ENCODE data around the gene CSF2RB.

CSF2RB gene

DNA sequence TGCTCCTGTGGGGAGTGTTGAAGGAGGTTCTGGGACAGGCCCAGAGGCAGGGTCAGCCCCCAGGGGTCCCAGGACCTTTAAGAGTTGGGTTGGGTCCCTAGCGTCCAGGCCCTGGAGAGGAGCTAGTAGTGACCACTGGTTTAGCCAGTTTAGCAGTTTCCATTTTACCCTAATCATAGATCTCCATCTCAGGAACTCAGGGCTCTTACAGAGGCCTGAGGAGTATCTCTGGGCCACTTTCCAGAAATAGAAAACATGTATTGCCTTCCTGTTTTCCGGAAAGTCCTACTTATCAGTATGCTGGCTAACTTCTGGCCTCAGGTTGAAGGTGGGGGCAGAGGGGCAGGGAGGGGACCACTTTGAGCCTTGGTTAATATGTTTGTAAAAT lies 39.1 kb upstream of the CSF2RB start:
- H3K9me3 ChIP-seq (ENCODE audit: control insufficient read depth, insufficient read depth, low read length): no peaks in the 10 kb centered on the region
- H3K4me1 ChIP-seq (ENCODE audit: control insufficient read depth, insufficient read depth, low read length): no peaks in the 10 kb centered on the region
- H3K36me3 ChIP-seq (ENCODE audit: control insufficient read depth, insufficient read depth, low read length): no peaks in the 10 kb centered on the region
- H3K27me3 ChIP-seq (ENCODE audit: control insufficient read depth, insufficient read depth, low read length): no peaks in the 10 kb centered on the region
- H3K4me3 ChIP-seq (ENCODE audit: low read depth, low read length): no peak overlapping the region
- no peak overlapping the region for H3K9ac ChIP-seq (ENCODE audit: low read depth, low read length)

- H3K27me3 ChIP-seq (ENCODE audit: control insufficient read depth, insufficient read depth, low read length): no peaks in the 10 kb centered on the region
- H3K9me3 ChIP-seq (ENCODE audit: control insufficient read depth, insufficient read depth, low read length): no peaks in the 10 kb centered on the region
- H3K4me1 ChIP-seq (ENCODE audit: control insufficient read depth, insufficient read depth, low read length): no peaks in the 10 kb centered on the region
- no peak overlapping the region for H3K9ac ChIP-seq (ENCODE audit: low read depth, low read length)
- H3K36me3 ChIP-seq (ENCODE audit: control insufficient read depth, insufficient read depth, low read length): no peaks in the 10 kb centered on the region
- H3K4me3 ChIP-seq (ENCODE audit: low read depth, low read length): no peak overlapping the region
Observed at GRCh38 chr22:36874736-36875135, 38.7 kb upstream of the CSF2RB start.

GRCh38 chr22:36875741-36876140 lies 37.7 kb upstream of the CSF2RB start:
- H3K36me3 ChIP-seq (ENCODE audit: control insufficient read depth, insufficient read depth, low read length): no peaks in the 10 kb centered on the region
- H3K9me3 ChIP-seq (ENCODE audit: control insufficient read depth, insufficient read depth, low read length): no peaks in the 10 kb centered on the region
- no peak overlapping the region for H3K9ac ChIP-seq (ENCODE audit: low read depth, low read length)
- no peaks in the 10 kb centered on the region for H3K27me3 ChIP-seq (ENCODE audit: control insufficient read depth, insufficient read depth, low read length)
- no peak overlapping the region for H3K4me3 ChIP-seq (ENCODE audit: low read depth, low read length)
- H3K4me1 ChIP-seq (ENCODE audit: control insufficient read depth, insufficient read depth, low read length): no peaks in the 10 kb centered on the region

- Histone ChIP-seq H3K36me3 (ENCODE audit: control insufficient read depth, insufficient read depth, low read length) (no peaks in the 10 kb centered on the region), H3K27me3 (ENCODE audit: control insufficient read depth, insufficient read depth, low read length) (no peaks in the 10 kb centered on the region), H3K9ac (ENCODE audit: low read depth, low read length) (no peak overlapping the region), H3K4me1 (ENCODE audit: control insufficient read depth, insufficient read depth, low read length) (no peaks in the 10 kb centered on the region), H3K9me3 (ENCODE audit: control insufficient read depth, insufficient read depth, low read length) (no peaks in the 10 kb centered on the region), H3K4me3 (ENCODE audit: low read depth, low read length) (no peak overlapping the region)
Observed at GRCh38 chr22:36879775-36880174, 33.7 kb upstream of the CSF2RB start.

- H3K27me3 ChIP-seq (ENCODE audit: control insufficient read depth, insufficient read depth, low read length): no peaks in the 10 kb centered on the region
Observed at GRCh38 chr22:36881504-36882245, 31.8 kb upstream of the CSF2RB start.

DNA sequence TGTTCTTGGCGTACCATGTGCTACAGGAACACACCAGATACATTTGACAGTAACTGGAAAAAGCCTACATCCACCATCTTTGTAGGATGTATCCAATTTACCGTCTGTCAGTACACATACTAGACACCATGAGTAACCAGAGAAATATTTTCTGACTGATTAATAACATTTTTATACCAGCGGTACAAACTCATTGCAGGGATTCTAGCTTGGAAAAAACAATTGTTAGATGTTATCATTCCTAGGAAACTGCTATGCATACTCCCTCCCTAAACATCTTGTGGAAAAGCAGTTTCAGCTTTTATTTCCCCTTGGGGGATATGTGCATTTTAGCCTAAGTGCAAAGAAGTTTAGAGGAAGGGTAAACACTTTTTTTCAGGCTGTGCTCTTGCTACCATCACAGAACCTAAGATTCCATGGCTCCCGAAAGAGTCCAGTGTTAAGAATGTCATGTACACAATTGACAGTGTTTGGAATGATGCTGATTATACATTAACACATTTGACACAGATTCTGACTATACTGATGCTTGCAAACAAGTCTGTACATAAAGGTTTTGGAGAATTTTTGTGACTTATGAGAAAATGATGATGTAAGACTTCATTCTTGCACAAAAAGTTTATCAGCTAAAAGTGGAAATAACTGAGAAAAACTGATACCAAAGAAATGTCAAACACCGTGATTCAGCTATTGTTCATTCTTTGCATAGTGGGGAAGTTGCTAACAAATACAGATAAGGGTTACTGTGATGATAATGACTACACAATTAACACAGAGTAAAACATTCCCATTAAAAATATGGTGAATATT lies 28.9 kb upstream of the CSF2RB start:
- H3K4me3 ChIP-seq (ENCODE audit: low read depth, low read length): no peak overlapping the region
- H3K27me3 ChIP-seq (ENCODE audit: control insufficient read depth, insufficient read depth, low read length): no peaks in the 10 kb centered on the region
- H3K9ac ChIP-seq (ENCODE audit: low read depth, low read length): no peak overlapping the region
- no peaks in the 10 kb centered on the region for H3K9me3 ChIP-seq (ENCODE audit: control insufficient read depth, insufficient read depth, low read length)
- H3K4me1 ChIP-seq (ENCODE audit: control insufficient read depth, insufficient read depth, low read length): no peaks in the 10 kb centered on the region
- no peaks in the 10 kb centered on the region for H3K36me3 ChIP-seq (ENCODE audit: control insufficient read depth, insufficient read depth, low read length)

More at GRCh38 chr22:36881504-36882245, 31.8 kb upstream of the CSF2RB start:
- H3K36me3 ChIP-seq (ENCODE audit: control insufficient read depth, insufficient read depth, low read length): no peaks in the 10 kb centered on the region
- no peak overlapping the region for H3K4me3 ChIP-seq (ENCODE audit: low read depth, low read length)
- H3K4me1 ChIP-seq (ENCODE audit: control insufficient read depth, insufficient read depth, low read length): no peaks in the 10 kb centered on the region
- no peak overlapping the region for H3K9ac ChIP-seq (ENCODE audit: low read depth, low read length)
- H3K9me3 ChIP-seq (ENCODE audit: control insufficient read depth, insufficient read depth, low read length): no peaks in the 10 kb centered on the region

GRCh38 chr22:36885474-36885873 lies 28.0 kb upstream of the CSF2RB start:
- no peaks in the 10 kb centered on the region for H3K9me3 ChIP-seq (ENCODE audit: control insufficient read depth, insufficient read depth, low read length)
- H3K9ac ChIP-seq (ENCODE audit: low read depth, low read length): no peak overlapping the region
- no peaks in the 10 kb centered on the region for H3K4me1 ChIP-seq (ENCODE audit: control insufficient read depth, insufficient read depth, low read length)
- H3K36me3 ChIP-seq (ENCODE audit: control insufficient read depth, insufficient read depth, low read length): no peaks in the 10 kb centered on the region
- no peak overlapping the region for H3K4me3 ChIP-seq (ENCODE audit: low read depth, low read length)
- H3K27me3 ChIP-seq (ENCODE audit: control insufficient read depth, insufficient read depth, low read length): no peaks in the 10 kb centered on the region

DNA sequence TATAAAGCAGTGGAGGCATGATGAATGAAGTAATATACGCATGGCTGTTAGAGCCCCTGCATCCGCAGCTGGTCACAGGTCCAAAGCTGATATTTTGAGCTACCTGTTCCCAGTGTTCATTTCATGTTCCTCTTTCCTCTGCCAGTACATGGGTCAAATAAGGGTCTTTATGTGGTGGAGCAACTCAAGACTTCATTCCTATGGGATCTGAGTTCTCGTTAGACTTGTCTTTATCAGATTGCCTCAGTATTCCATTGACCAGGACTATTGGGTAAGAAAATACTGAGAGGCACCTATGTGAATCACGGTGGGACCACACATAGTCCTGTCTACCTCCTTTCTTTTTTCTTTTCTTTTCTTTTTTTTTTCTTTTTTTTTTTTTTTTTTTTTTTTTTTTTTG lies 27.4 kb upstream of the CSF2RB start:
- H3K4me1 ChIP-seq (ENCODE audit: control insufficient read depth, insufficient read depth, low read length): no peaks in the 10 kb centered on the region
- no peaks in the 10 kb centered on the region for H3K27me3 ChIP-seq (ENCODE audit: control insufficient read depth, insufficient read depth, low read length)
- no peaks in the 10 kb centered on the region for H3K36me3 ChIP-seq (ENCODE audit: control insufficient read depth, insufficient read depth, low read length)
- no peaks in the 10 kb centered on the region for H3K9me3 ChIP-seq (ENCODE audit: control insufficient read depth, insufficient read depth, low read length)
- no peak overlapping the region for H3K4me3 ChIP-seq (ENCODE audit: low read depth, low read length)
- no peak overlapping the region for H3K9ac ChIP-seq (ENCODE audit: low read depth, low read length)

- Histone ChIP-seq H3K4me1 (ENCODE audit: control insufficient read depth, insufficient read depth, low read length) (no peaks in the 10 kb centered on the region), H3K4me3 (ENCODE audit: low read depth, low read length) (no peak overlapping the region), H3K27me3 (ENCODE audit: control insufficient read depth, insufficient read depth, low read length) (no peaks in the 10 kb centered on the region), H3K9ac (ENCODE audit: low read depth, low read length) (no peak overlapping the region), H3K9me3 (ENCODE audit: control insufficient read depth, insufficient read depth, low read length) (no peaks in the 10 kb centered on the region), H3K36me3 (ENCODE audit: control insufficient read depth, insufficient read depth, low read length) (no peaks in the 10 kb centered on the region)
Observed at GRCh38 chr22:36887162-36887561, 26.3 kb upstream of the CSF2RB start.

- no peaks in the 10 kb centered on the region for H3K27me3 ChIP-seq (ENCODE audit: control insufficient read depth, insufficient read depth, low read length)
- H3K36me3 ChIP-seq (ENCODE audit: control insufficient read depth, insufficient read depth, low read length): no peaks in the 10 kb centered on the region
- no peaks in the 10 kb centered on the region for H3K4me1 ChIP-seq (ENCODE audit: control insufficient read depth, insufficient read depth, low read length)
- no peak overlapping the region for H3K4me3 ChIP-seq (ENCODE audit: low read depth, low read length)
- H3K9me3 ChIP-seq (ENCODE audit: control insufficient read depth, insufficient read depth, low read length): peaks cover 3% of the 10 kb centered on the region
- H3K9ac ChIP-seq (ENCODE audit: low read depth, low read length): no peak overlapping the region
Observed at GRCh38 chr22:36891646-36892045, 21.8 kb upstream of the CSF2RB start.

- no peaks in the 10 kb centered on the region for H3K27me3 ChIP-seq (ENCODE audit: control insufficient read depth, insufficient read depth, low read length)
- no peak overlapping the region for H3K4me3 ChIP-seq (ENCODE audit: low read depth, low read length)
- peaks cover 3% of the 10 kb centered on the region for H3K9me3 ChIP-seq (ENCODE audit: control insufficient read depth, insufficient read depth, low read length)
- no peak overlapping the region for H3K9ac ChIP-seq (ENCODE audit: low read depth, low read length)
- no peaks in the 10 kb centered on the region for H3K4me1 ChIP-seq (ENCODE audit: control insufficient read depth, insufficient read depth, low read length)
- H3K36me3 ChIP-seq (ENCODE audit: control insufficient read depth, insufficient read depth, low read length): no peaks in the 10 kb centered on the region
Observed at GRCh38 chr22:36892292-36892691, 21.1 kb upstream of the CSF2RB start.

DNA sequence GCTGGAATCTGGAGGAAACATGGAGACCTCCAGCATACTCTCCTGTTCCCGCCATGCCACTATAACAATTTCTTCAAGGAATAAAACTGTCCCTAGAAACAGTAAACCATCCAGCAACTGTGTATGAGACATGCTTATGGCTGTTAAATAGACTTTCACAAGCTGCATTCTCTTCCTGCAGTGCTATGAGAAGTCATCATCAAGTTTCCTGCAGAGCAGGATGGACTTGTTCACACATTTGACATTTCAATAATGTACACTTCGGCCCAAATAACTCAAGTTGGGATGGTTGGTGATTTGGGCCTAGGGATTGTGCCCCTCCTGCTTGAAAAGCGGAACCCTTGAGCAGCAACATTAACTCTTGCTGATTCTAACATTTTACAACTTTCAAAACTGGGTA lies 20.2 kb upstream of the CSF2RB start:
- Histone ChIP-seq H3K36me3 (ENCODE audit: control insufficient read depth, insufficient read depth, low read length) (no peaks in the 10 kb centered on the region), H3K4me3 (ENCODE audit: low read depth, low read length) (no peak overlapping the region), H3K9ac (ENCODE audit: low read depth, low read length) (no peak overlapping the region), H3K27me3 (ENCODE audit: control insufficient read depth, insufficient read depth, low read length) (no peaks in the 10 kb centered on the region), H3K4me1 (ENCODE audit: control insufficient read depth, insufficient read depth, low read length) (no peaks in the 10 kb centered on the region), H3K9me3 (ENCODE audit: control insufficient read depth, insufficient read depth, low read length) (peaks cover 3% of the 10 kb centered on the region)

All from iPS-15b (cell line).